ENCODE measurements around the gene ADGRL1. TPM values are rescaled to one million over a fixed set of nuclear protein-coding genes. Genes with fewer than 3 reads are reported as not detected.
A peak's percentile ranks its signal among the peaks of the same experiment; 100 is the strongest.
"Not testable (repeated sequence)": the region's sequence is repeated elsewhere in the genome, so short reads cannot be mapped to it uniquely, and the experiment has no call there.

The ADGRL1 gene
- total RNA-seq, 1 donor from 2014 or later = 32.9 TPM

DNA sequence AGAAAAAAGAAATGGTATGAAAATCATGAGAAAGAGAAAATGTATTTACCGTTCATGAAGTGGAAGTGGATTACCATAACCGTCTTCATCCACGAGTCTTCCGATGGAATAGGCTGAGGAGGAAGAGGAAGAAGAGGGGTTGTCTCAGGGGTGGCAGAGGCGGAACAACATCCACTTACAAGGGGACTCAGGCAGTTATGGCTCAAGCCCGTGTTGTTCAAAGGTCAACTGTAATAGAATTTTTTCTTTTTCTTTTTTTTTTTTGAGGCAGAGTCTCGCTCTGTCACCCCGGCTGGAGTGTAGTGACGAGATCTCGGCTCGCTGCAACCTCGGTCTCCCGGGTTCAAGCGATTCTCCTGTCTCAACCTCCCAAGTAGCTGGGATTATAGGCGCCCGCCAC is 16.9 kb upstream of the ADGRL1 start:
- TF ChIP-seq, protein P1, sequence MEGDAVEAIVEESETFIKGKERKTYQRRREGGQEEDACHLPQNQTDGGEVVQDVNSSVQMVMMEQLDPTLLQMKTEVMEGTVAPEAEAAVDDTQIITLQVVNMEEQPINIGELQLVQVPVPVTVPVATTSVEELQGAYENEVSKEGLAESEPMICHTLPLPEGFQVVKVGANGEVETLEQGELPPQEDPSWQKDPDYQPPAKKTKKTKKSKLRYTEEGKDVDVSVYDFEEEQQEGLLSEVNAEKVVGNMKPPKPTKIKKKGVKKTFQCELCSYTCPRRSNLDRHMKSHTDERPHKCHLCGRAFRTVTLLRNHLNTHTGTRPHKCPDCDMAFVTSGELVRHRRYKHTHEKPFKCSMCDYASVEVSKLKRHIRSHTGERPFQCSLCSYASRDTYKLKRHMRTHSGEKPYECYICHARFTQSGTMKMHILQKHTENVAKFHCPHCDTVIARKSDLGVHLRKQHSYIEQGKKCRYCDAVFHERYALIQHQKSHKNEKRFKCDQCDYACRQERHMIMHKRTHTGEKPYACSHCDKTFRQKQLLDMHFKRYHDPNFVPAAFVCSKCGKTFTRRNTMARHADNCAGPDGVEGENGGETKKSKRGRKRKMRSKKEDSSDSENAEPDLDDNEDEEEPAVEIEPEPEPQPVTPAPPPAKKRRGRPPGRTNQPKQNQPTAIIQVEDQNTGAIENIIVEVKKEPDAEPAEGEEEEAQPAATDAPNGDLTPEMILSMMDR (IDR thresholded peaks at IDR 0.05; ENCODE audit: unreplicated experiment) = no peak
- no peak overlapping the region for H3K4me3 Mint-ChIP-seq (ENCODE audit: unreplicated experiment)
- no peaks in the 10 kb centered on the region for H3K4me1 Mint-ChIP-seq (ENCODE audit: unreplicated experiment)
- H3K36me3 Mint-ChIP-seq (ENCODE audit: low read depth, unreplicated experiment) = no peaks in the 10 kb centered on the region
- no peak overlapping the region for H3K27ac Mint-ChIP-seq (ENCODE audit: unreplicated experiment)
- H3K27me3 Mint-ChIP-seq (ENCODE audit: unreplicated experiment) = no peaks in the 10 kb centered on the region
- H3K9me3 Mint-ChIP-seq (ENCODE audit: unreplicated experiment) = no peaks in the 10 kb centered on the region
- no peak for DNase-seq (ENCODE audit: low spot score)

DNA sequence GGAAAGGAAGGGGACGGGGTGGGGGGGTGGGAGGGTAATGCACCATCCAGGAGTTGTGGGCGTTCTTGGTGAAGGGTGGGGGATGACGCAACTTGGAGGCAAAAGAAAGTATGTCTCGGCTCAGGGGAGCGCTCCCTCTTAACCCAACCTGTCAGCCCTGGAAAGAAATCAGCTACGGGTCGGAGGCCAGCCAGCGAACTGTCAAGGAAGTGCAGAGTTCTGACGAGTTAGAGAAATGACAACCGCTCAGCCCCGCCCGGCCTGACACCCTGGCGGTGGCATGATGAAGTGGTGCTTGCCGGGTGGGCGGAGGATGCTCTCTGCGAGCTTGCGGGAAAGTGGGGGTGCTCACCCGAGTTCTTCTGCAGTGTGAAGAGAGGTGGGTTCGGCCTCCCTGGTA is 15.4 kb upstream of the ADGRL1 start:
- H3K27me3 Mint-ChIP-seq (ENCODE audit: unreplicated experiment); H3K36me3 Mint-ChIP-seq (ENCODE audit: low read depth, unreplicated experiment); H3K4me1 Mint-ChIP-seq (ENCODE audit: unreplicated experiment); H3K27ac Mint-ChIP-seq (ENCODE audit: unreplicated experiment); H3K9me3 Mint-ChIP-seq (ENCODE audit: unreplicated experiment); H3K4me3 Mint-ChIP-seq (ENCODE audit: unreplicated experiment): not testable (repeated sequence)
- DNase-seq (ENCODE audit: low spot score) = peak; percentile 37
- TF ChIP-seq, protein P1 (IDR thresholded peaks at IDR 0.05; ENCODE audit: unreplicated experiment) = peak; percentile 46

DNA sequence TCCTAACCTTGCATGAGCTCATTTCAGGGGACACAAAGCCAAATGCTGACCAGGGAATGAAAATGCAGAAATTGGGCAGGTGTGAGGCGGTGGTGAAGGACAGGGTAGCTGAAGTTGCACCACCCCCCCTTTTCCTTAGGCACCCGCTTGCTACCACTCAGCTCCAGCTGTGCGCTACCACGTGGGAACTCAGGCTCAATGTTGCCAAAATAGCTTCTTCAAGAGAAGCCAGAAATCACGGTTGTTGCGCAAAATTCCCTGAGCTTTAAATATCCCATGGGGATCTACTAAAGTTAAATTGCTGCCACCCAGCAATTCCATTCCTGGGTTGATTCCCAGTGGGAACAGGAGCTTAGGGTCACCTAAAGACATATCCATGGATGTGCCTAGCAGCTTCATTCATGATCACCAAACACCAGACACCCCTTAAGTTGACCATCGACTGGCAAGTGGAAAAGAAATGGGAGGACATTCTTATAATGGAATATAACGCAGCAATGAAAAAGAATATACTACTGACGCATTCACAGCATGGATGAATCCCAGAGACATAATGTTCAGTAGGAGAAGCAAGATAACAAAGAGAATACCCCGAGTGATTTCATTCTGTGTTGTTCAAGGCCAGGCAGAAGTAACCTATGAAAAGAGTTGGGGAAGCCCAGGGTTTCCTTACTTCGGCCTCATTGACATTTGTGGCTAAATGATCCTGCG is 12.8 kb upstream of the ADGRL1 start:
- Mint-ChIP-seq H3K36me3 (ENCODE audit: low read depth, unreplicated experiment) (no peaks in the 10 kb centered on the region), H3K4me3 (ENCODE audit: unreplicated experiment) (no peak overlapping the region), H3K27me3 (ENCODE audit: unreplicated experiment) (peaks cover 2% of the 10 kb centered on the region), H3K9me3 (ENCODE audit: unreplicated experiment) (no peaks in the 10 kb centered on the region), H3K27ac (ENCODE audit: unreplicated experiment) (no peak overlapping the region), H3K4me1 (ENCODE audit: unreplicated experiment) (no peaks in the 10 kb centered on the region)
- TF ChIP-seq, protein P1 (IDR thresholded peaks at IDR 0.05; ENCODE audit: unreplicated experiment) = no peak
- no peak for DNase-seq (ENCODE audit: low spot score)

DNA sequence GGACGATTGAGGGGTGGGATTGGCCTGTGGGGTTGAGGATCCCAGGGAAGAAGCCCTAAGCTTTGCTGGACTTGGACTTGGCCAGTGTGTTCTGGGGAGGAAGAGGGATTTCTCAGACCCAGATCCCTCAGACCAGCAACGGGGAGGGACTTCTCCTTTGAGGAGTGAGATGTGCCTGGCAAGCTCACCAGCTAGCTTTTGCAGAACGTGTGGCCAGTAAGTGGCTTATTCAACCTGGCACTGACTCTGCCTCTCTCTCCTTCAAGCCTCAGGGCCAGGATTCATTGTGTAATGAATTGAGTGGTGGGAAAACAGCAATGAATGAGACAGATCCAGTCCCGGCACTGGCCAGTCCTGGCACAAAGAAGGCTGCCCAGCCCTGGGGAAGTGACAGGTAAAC is 11.9 kb upstream of the ADGRL1 start:
- not testable (repeated sequence) for H3K4me1 Mint-ChIP-seq (ENCODE audit: unreplicated experiment); H3K9me3 Mint-ChIP-seq (ENCODE audit: unreplicated experiment); DNase-seq (ENCODE audit: low spot score); H3K27me3 Mint-ChIP-seq (ENCODE audit: unreplicated experiment); H3K4me3 Mint-ChIP-seq (ENCODE audit: unreplicated experiment); H3K36me3 Mint-ChIP-seq (ENCODE audit: low read depth, unreplicated experiment); H3K27ac Mint-ChIP-seq (ENCODE audit: unreplicated experiment)

DNA sequence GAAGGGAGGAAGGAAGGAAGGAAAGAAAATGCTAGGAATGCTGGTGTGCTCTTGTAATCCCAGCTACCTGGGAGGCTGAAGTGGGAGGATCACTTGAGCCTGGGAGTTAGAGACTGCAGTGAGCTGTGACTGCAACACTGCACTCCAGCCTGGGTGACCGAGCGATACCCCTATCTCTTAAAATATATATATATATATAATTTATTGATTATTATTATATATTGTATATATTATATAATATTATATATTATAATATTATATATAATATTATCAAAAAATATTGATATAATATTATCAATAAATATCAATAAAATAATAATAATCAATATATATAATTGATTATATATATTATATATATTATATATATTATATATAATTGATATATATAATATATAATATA is 8.6 kb upstream of the ADGRL1 start:
- no peak for DNase-seq (ENCODE audit: low spot score)
- Mint-ChIP-seq H3K4me3 (ENCODE audit: unreplicated experiment) (no peak overlapping the region), H3K27me3 (ENCODE audit: unreplicated experiment) (peaks cover 4% of the 10 kb centered on the region), H3K4me1 (ENCODE audit: unreplicated experiment) (no peaks in the 10 kb centered on the region), H3K9me3 (ENCODE audit: unreplicated experiment) (no peaks in the 10 kb centered on the region), H3K27ac (ENCODE audit: unreplicated experiment) (no peak overlapping the region), H3K36me3 (ENCODE audit: low read depth, unreplicated experiment) (no peaks in the 10 kb centered on the region)
- TF ChIP-seq, protein P1 (IDR thresholded peaks at IDR 0.05; ENCODE audit: unreplicated experiment) = no peak

DNA sequence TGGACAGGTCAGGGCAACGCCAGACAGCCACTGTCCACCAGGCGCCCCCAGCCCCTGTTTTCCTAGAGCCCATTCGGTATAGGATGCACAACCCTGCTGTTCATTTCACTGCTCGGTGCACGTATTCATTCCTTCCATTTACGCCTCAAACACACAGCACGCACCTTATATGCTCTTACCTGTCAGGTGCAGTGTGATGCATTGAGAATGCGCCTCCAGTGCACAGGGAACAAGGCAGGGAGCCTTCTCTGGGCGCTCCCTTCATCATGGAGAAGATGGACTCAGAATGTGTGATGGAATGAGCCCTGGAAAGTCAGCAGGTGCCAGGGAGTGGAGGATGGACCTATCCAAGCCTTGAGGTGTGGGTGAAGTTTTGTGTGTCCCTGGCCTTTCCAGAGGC is 4.2 kb upstream of the ADGRL1 start:
- not testable (repeated sequence) for DNase-seq (ENCODE audit: low spot score); H3K4me1 Mint-ChIP-seq (ENCODE audit: unreplicated experiment); H3K27me3 Mint-ChIP-seq (ENCODE audit: unreplicated experiment); H3K4me3 Mint-ChIP-seq (ENCODE audit: unreplicated experiment); H3K9me3 Mint-ChIP-seq (ENCODE audit: unreplicated experiment); H3K27ac Mint-ChIP-seq (ENCODE audit: unreplicated experiment); H3K36me3 Mint-ChIP-seq (ENCODE audit: low read depth, unreplicated experiment)

DNA sequence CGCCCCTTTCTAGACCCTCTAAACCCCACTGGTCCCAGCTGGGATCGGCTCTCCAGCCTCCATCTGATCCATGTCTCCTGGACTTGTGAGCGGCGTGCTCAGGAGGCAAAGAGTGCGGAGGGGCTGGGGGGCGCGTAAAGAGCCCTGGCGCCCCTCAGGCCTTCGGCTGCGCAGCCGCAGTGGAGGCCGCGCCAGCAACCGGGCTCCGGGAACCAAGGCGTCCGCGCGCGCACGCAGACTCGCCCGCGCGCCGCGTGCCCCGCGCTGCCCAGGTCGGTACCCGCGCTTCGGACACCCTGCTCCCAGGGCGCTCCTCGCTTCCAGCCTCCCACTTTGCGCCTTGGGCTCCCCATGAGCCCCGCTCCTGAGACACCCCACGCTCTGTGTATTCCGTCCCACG is 3.4 kb upstream of the ADGRL1 start:
- not testable (repeated sequence) for H3K27ac Mint-ChIP-seq (ENCODE audit: unreplicated experiment); DNase-seq (ENCODE audit: low spot score); H3K4me3 Mint-ChIP-seq (ENCODE audit: unreplicated experiment); H3K9me3 Mint-ChIP-seq (ENCODE audit: unreplicated experiment); H3K36me3 Mint-ChIP-seq (ENCODE audit: low read depth, unreplicated experiment)
- Mint-ChIP-seq H3K27me3 (ENCODE audit: unreplicated experiment) (peaks cover 10% of the 10 kb centered on the region), H3K4me1 (ENCODE audit: unreplicated experiment) (peaks cover 11% of the 10 kb centered on the region)

DNA sequence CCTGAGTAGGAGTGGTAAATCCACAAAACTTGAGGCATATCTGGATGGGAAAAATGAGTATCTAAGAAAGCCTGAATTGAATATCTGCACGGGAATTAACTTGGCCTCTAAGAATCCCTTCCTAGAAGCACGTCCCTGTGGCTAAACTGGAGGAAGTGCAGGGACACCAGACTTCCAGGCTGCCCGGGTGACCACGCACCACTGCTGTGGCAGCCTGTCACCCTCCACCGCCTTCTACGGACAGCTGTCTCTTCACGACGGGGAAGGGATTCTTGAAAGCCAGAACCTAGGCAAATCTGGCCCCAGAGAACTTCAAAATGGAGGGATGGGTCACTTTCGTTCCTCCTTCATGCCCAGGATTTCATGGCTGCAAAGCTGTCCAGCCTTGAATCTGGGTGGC is 2.5 kb upstream of the ADGRL1 start:
- Mint-ChIP-seq H3K4me1 (ENCODE audit: unreplicated experiment) (peaks cover 12% of the 10 kb centered on the region), H3K27me3 (ENCODE audit: unreplicated experiment) (peaks cover 14% of the 10 kb centered on the region), H3K4me3 (ENCODE audit: unreplicated experiment) (peak overlapping the region; percentile 51)
- not testable (repeated sequence) for DNase-seq (ENCODE audit: low spot score); H3K9me3 Mint-ChIP-seq (ENCODE audit: unreplicated experiment); H3K36me3 Mint-ChIP-seq (ENCODE audit: low read depth, unreplicated experiment); H3K27ac Mint-ChIP-seq (ENCODE audit: unreplicated experiment)

DNA sequence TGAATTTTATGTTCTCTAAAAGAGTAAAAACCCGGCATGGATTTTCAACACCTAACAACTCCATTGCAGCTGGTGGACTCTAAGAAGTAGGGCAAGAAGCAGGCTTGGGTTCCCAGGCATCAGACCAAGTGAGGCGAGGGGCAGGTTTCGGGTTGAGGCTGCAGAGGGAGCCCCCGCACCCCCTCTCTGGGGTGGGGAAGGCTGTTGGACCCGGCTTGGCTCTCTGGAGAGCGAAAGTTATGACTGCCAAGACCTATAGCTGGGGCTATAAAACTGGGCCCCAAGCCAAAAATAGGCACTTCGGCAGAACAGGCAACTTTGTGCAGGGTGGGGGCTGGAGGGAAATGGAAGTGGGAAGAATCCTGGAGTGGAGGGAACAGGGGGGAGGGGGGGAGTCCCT is 1.8 kb upstream of the ADGRL1 start:
- not testable (repeated sequence) for DNase-seq (ENCODE audit: low spot score); H3K9me3 Mint-ChIP-seq (ENCODE audit: unreplicated experiment); H3K27ac Mint-ChIP-seq (ENCODE audit: unreplicated experiment); H3K36me3 Mint-ChIP-seq (ENCODE audit: low read depth, unreplicated experiment)
- peak overlapping the region; percentile 94 for H3K4me3 Mint-ChIP-seq (ENCODE audit: unreplicated experiment)
- peaks cover 18% of the 10 kb centered on the region for H3K27me3 Mint-ChIP-seq (ENCODE audit: unreplicated experiment)
- H3K4me1 Mint-ChIP-seq (ENCODE audit: unreplicated experiment) = peaks cover 12% of the 10 kb centered on the region
